Liver (tissue), 9 donors: ENCODE data around the gene LRRC25. TPM values are rescaled to one million over a fixed set of nuclear protein-coding genes. Genes with fewer than 3 reads are reported as not detected.

Source experiments
- DNase-seq: peaks from one replicate; pipeline ENCODE4 v3.0.0-alpha.2; 2017; ENCODE audit warnings: low spot score
- H3K27ac ChIP-seq, 2 donors: one replicate each; pipeline ENCODE4 v1.7.0; 2013; ENCODE audit warnings: inconsistent platforms in 2 of 2, low read length in 2 of 2, control low read depth in 1 of 2, low read depth in 1 of 2, mild to moderate bottlenecking in 1 of 2
- H3K27me3 ChIP-seq, 4 donors: one replicate each; pipeline versions ENCODE4 v1.6.1 to v1.7.0; 2013; ENCODE audit warnings: low read length in 3 of 4, inconsistent platforms in 1 of 4, mild to moderate bottlenecking in 1 of 4, moderate library complexity in 1 of 4; ENCODE audit not compliant: control insufficient read depth in 4 of 4, insufficient read depth in 4 of 4
- H3K36me3 ChIP-seq, 4 donors: one replicate each; pipeline versions ENCODE4 v1.6.1 to v1.7.0; 2013; ENCODE audit warnings: low read length in 3 of 4, mild to moderate bottlenecking in 3 of 4, low read depth in 1 of 4, moderate library complexity in 1 of 4; ENCODE audit not compliant: control insufficient read depth in 4 of 4, insufficient read depth in 3 of 4
- H3K4me1 ChIP-seq, 4 donors: one replicate each; pipeline versions ENCODE4 v1.6.1 to v1.7.0; 2013; ENCODE audit warnings: low read length in 3 of 4, mild to moderate bottlenecking in 3 of 4, moderate library complexity in 1 of 4; ENCODE audit not compliant: control insufficient read depth in 4 of 4, insufficient read depth in 4 of 4
- H3K4me3 ChIP-seq, 3 donors: one replicate each; pipeline versions ENCODE4 v1.6.1 to v1.7.0; 2013; ENCODE audit warnings: low read length in 3 of 3, control low read depth in 1 of 3, low read depth in 1 of 3, mild to moderate bottlenecking in 1 of 3
- H3K9ac ChIP-seq, 2 donors: one replicate each; pipeline ENCODE4 v1.7.0; 2013; ENCODE audit warnings: low read length in 2 of 2, mild to moderate bottlenecking in 2 of 2, moderate library complexity in 2 of 2, control low read depth in 1 of 2, low read depth in 1 of 2
- H3K9me3 ChIP-seq, 4 donors: one replicate each; pipeline versions ENCODE4 v1.6.1 to v1.7.0; 2013; ENCODE audit warnings: low read length in 3 of 4; ENCODE audit not compliant: control insufficient read depth in 4 of 4
- ATF3 ChIP-seq: IDR thresholded peaks from 2 replicates; pipeline ENCODE4 v1.6.1; 2016; ENCODE audit warnings: antibody characterized with exemption
- CTCF ChIP-seq: fragments of 150-350 bp; IDR thresholded peaks from 2 replicates; pipeline ENCODE4 v1.5.1; 2017; ENCODE audit warnings: improper control_type of control experiment, low read depth, low read length; ENCODE audit not compliant: missing input control
- EGR1 ChIP-seq, 2 donors: IDR thresholded peaks; 2 replicates each; pipeline ENCODE4 v1.6.1; 2016 to 2018; ENCODE audit warnings: antibody characterized with exemption in 2 of 2, low read depth in 2 of 2
- FOXA2 ChIP-seq: IDR thresholded peaks from 2 replicates; pipeline ENCODE4 v1.6.1; 2016; ENCODE audit warnings: antibody characterized with exemption
- HNF4A ChIP-seq, 2 donors: conservative IDR thresholded peaks; 2 replicates each; pipeline ENCODE4 v1.6.1; 2016; ENCODE audit warnings: antibody characterized with exemption in 2 of 2, mild to moderate bottlenecking in 2 of 2
- JUND ChIP-seq, 2 donors: IDR thresholded peaks; 2 replicates each; pipeline ENCODE4 v1.6.1; 2016; ENCODE audit warnings: antibody characterized with exemption in 2 of 2
- MAX ChIP-seq: IDR thresholded peaks from 2 replicates; pipeline ENCODE4 v1.6.1; 2016; ENCODE audit warnings: antibody characterized with exemption
- NR2F2 ChIP-seq: IDR thresholded peaks from 2 replicates; pipeline ENCODE4 v1.6.1; 2016; ENCODE audit warnings: antibody characterized with exemption
- RAD21 ChIP-seq, 2 donors: IDR thresholded peaks; 2 replicates each; pipeline ENCODE4 v1.6.1; 2016; ENCODE audit warnings: antibody characterized with exemption in 2 of 2, mild to moderate bottlenecking in 2 of 2
- REST ChIP-seq: IDR thresholded peaks from 2 replicates; pipeline ENCODE4 v1.6.1; 2016; ENCODE audit warnings: antibody characterized with exemption, mild to moderate bottlenecking
- RXRA ChIP-seq, 2 donors: IDR thresholded peaks; 2 replicates each; pipeline ENCODE4 v1.6.1; 2017 to 2018; ENCODE audit warnings: antibody characterized with exemption in 2 of 2, mild to moderate bottlenecking in 1 of 2
- SP1 ChIP-seq: IDR thresholded peaks from 2 replicates; pipeline ENCODE4 v1.6.1; 2018; ENCODE audit warnings: antibody characterized with exemption, mild to moderate bottlenecking
- TAF1 ChIP-seq: conservative IDR thresholded peaks from 2 replicates; pipeline ENCODE4 v1.6.1; 2016; ENCODE audit warnings: antibody characterized with exemption, mild to moderate bottlenecking
- YY1 ChIP-seq: IDR thresholded peaks from 2 replicates; pipeline ENCODE4 v1.6.1; 2016; ENCODE audit warnings: antibody characterized with exemption, mild to moderate bottlenecking
- ZBTB33 ChIP-seq: IDR thresholded peaks from 2 replicates; pipeline ENCODE4 v1.6.1; 2016; ENCODE audit warnings: antibody characterized with exemption
- WGBS: extraction: QIAGEN DNeasy Blood & Tissue Kit; methylation state at CpG from one replicate; pipeline ENCODE4 v1.1.7; 2013; 5-methylcytosine and 5-hydroxymethylcytosine counted together
- polyA plus RNA-seq, 2 donors: library from polyadenylated mRNA; stranded (reverse) in 1 of 2; unstranded in 1 of 2; fragments of 200-250 nt in 1 of 2; fragments of >200 nt in 1 of 2; fragmentation: Nextera tagmentation in 1 of 2; extraction: Ambion mirVana in 1 of 2; gene quantifications; one replicate each; pipeline versions ENCODE4 v1.2.1 to v1.2.3, GENCODE V29; 2013 to 2015
- total RNA-seq, 2 donors: library from RNA; depleted of rRNA; stranded (reverse); fragments of >200 nt; gene quantifications; one replicate each; pipeline ENCODE4 v1.2.3, GENCODE V29; 2014
- donor health status: healthy.
- donor health status: healthy.
- donor health status: healthy.
- donor health status: healthy.
- donor health status: healthy.

LRRC25 gene
- total and polyA plus RNA-seq, 4 donors = 2.3 to 13.4 (median 6.9) TPM

DNA sequence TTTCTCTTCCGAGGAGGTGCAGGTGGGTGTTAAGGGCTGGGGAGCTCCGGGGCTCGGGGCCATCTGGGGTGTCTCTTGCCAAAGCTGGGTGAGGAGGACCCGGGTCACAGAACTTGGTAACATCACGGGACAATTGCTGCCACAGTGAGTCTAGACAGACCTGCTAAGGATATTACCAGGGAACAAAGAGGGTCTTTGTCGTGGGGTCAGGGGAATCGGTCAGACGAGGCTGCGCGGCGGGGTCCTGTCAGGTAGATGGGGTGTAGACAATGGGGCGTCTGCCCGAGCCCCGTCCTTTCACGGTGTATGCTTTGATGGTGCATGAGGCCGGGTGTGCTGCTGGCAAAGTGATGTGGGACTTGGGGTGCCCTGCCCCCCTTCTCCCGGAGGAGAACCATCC, 49.3 kb downstream of the LRRC25 start (continued):
- no peak for TF ChIP-seq EGR1 (IDR thresholded peaks at IDR 0.05; ENCODE audit: low read depth in 2 of 2)
- no peak for TF ChIP-seq YY1
- no peak for TF ChIP-seq HNF4A (conservative IDR thresholded peaks at IDR 0.05)

DNA sequence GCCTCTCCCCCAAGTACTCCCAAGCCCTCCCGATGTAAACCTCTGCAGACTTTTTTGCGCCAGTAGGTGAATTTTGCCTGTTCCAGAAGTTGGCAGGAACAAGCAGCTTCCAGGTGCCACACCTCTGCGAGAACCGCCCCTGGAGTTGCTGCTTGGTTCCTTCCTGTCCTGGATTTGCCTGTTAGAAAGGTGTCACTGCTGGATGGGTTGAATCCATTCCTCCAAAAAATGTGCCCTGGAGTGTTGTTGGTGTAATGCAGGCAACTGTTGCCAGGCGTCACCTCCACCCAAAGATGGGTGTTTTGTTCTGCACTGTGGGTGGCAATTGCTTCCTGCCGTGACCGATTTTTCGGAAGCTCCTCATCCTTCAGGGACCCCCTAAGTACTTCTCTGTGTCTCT, 51.3 kb downstream of the LRRC25 start:
- 81% methylated on average over 8 of the region's 8 CpGs for WGBS
- Histone ChIP-seq H3K4me3 (no peak overlapping the region), H3K9me3 (no peaks in the 10 kb centered on the region), H3K9ac (no peak overlapping the region), H3K27me3 (no peaks in the 10 kb centered on the region), H3K4me1 (peaks cover 0 to 13% (median 5%) of the 10 kb centered on the region in 4 donors), H3K27ac (no peak overlapping the region), H3K36me3 (peaks cover 2 to 17% (median 10%) of the 10 kb centered on the region in 4 donors)
- DNase-seq = no peak
- TF ChIP-seq ZBTB33 = no peak

- no peak overlapping the region for H3K9ac ChIP-seq
- no peaks in the 10 kb centered on the region for H3K9me3 ChIP-seq
- peaks cover 2 to 15% (median 10%) of the 10 kb centered on the region in 4 donors for H3K36me3 ChIP-seq
- TF ChIP-seq ATF3 (no peak), EGR1 (IDR thresholded peaks at IDR 0.05; ENCODE audit: low read depth in 2 of 2) (no peak), TAF1 (no peak), RAD21 (IDR thresholded peaks at IDR 0.05) (no peak), SP1 (no peak), RXRA (IDR thresholded peaks at IDR 0.05) (no peak), ZBTB33 (no peak), MAX (no peak), JUND (IDR thresholded peaks at IDR 0.05) (no peak), REST (no peak), CTCF (no peak), YY1 (no peak), FOXA2 (no peak), NR2F2 (no peak)
- H3K27ac ChIP-seq = no peak overlapping the region
- DNase-seq = no peak
- 96% methylated on average over 6 of the region's 6 CpGs for WGBS
- H3K4me1 ChIP-seq = peaks cover 0 to 14% (median 6%) of the 10 kb centered on the region in 4 donors
- no peaks in the 10 kb centered on the region for H3K27me3 ChIP-seq
- H3K4me3 ChIP-seq = no peak overlapping the region
Observed at GRCh38 chr19:18345296-18345695, 52.1 kb downstream of the LRRC25 start.
